NCI-H526 (cell line): ENCODE measurements around the gene SYNE2.
"Not testable (repeated sequence)": the region's sequence is repeated elsewhere in the genome, so short reads cannot be mapped to it uniquely, and the experiment has no call there.

ENCODE experiments used
- DNase-seq, 2 experiments: peaks; one replicate each; lab custom pipeline; 2025; lab: John Stamatoyannopoulos, UW

The SYNE2 gene

DNA sequence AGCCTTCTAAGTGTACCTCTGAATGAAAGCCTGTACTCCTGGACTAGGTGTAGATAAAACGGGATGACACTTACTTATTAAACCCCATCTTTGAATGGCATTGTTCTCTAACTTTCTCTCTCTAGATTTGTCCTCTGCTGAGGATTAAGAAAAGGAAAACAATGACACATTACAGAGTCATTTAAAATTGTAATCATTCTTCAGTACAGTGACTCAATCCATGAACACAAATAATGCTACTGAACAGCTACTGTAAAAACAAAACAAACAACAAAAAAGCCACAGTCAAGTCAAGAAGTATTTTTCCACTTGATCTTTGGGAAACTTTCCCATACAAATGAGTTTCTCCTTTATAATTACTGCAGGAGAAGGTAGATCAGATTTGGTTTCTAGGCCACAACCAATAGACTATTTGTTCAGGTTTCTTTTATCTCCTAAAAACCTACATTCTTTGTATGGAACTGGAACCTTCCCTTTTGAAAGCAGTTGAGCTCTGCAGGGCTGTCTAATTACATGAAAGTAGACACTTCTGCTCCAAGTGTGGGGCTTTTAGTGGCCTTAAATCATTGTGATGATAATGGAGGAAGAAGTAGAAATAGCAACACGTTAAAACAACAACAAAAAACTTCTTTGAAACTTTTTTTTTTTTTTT lies 222.3 kb downstream of the SYNE2 start:
- no peak for DNase-seq

DNA sequence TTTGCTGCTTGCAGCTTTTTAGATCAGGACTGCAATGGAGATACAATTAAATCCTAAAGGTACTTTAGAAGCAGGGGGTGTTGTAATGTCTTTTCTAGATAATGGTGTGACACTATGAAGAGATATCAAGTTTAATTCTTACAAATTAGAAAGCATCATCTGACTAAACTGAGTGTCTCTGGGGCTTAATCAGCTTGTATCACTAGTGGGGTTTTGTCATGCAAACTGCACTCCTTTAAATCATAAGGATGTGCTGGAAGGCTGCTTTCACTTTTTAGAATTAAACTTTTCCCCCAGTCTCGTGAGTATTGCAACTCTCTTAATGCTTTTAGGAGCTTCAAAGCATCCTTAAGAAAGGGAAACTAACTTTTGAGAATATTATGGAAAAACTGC lies 222.8 kb downstream of the SYNE2 start:
- DNase-seq: no peak

DNA sequence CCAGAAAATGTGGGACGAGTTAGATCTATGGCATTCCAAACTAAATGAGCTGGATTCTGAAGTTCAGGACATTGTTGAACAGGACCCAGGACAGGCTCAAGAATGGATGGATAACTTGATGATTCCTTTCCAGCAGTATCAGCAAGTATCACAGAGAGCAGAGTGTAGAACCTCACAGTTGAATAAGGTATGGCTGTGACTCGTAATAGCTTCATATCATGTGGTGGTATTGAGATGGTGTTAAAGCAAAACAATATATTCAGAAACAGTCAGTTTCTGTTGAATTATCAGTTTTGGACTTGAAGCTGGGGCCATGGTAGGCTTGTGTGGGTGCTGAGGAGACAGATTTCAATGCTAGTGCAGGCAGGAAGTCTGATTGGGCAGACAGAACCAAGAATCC lies 227.6 kb downstream of the SYNE2 start:
- no peak for DNase-seq

DNA sequence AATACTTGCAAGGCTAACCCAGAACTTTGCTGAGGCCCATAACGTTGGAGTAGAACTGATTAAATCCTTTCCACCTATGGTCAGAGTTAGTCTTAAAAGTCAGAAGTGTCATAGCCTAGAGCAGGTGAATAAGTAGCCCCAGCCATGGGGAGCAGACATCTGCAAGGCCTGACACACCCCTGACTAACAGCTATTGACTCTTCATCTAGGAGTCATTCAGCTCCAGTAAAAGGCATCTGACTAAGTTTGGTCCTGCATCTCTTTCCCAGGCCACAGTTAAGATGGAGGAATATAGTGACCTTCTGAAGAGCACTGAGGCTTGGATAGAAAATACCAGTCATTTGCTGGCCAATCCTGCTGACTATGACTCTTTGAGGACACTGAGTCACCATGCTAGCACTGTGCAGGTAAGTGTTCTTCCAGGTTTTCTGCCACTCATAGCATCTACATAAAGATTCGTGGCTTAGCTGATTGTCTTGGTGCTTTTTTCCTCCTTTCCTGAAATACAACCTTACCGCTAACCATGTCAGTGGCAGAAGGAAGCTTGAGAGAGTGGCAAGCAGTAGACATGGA lies 228.5 kb downstream of the SYNE2 start:
- DNase-seq: no peak

DNA sequence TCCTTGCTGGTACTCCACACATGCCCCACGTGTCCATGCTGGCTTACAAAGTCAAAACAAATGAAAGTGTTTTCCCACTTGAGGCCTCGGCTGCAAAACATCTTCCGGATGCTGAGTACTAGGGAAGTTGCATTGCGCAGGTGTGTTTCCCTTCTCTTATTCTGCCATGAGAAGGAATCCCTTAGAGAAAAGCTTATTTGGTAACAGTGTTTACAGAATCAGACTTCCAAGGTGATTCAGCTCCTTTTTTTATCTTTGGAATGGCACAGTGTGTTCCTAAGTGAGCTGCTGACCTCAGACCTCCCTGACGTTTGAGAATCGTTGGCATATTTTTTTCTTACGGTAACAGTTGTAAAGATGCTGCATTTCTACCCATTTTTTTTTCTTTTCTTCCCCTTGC lies 230.0 kb downstream of the SYNE2 start:
- no peak for DNase-seq

DNA sequence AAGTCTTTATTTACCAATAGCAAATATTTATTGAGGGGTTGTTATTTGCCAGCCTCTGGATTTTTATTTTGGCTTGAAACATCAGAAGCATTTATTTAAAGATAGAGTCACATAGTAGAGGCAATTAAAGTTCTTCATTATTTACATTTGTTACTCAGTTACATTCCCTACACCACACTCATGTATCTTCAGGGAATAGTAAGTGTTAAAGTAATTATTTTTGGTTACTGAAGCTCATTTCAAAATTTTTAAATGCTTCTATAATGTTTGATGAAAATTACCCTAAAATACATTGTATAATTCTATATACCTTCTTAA lies 235.8 kb downstream of the SYNE2 start:
- DNase-seq: no peak

DNA sequence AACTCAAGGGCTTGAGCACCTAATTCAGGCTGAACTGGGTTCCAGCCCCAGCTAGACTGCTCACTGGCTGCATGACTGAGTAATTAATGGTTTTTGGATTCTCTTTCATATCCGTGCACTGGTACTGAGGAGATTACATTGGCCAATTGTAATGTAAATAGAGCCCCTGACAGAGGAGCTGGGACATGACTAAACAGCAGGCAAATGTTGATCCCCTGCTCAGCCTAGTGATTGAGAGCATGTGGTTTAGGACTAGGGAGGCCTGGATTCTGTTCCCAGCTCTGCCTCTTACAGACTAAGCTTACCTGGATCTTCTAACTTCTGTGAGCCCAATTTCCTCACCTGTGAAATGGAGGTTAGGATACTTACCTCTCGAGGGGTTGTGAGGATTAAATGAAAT lies 237.1 kb downstream of the SYNE2 start:
- DNase-seq: no peak

DNA sequence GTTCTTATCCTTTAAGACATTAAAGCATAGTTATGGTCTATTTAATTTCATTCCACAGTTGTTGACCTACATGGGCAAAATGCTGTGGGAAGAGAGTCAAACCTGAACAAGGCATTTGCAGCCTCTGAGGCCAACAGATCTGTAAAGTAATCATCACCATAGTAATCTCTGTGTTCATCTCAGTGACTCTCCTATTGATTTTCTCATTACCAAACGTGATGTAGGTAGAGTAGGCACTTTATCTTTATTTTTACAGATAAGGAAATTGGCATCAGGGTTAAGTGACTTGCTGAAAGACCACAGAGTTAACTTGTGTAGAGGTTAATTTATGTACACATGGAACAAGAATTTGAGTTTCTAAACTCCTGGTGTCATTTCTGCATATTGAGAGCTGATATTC lies 238.4 kb downstream of the SYNE2 start:
- DNase-seq: no peak

DNA sequence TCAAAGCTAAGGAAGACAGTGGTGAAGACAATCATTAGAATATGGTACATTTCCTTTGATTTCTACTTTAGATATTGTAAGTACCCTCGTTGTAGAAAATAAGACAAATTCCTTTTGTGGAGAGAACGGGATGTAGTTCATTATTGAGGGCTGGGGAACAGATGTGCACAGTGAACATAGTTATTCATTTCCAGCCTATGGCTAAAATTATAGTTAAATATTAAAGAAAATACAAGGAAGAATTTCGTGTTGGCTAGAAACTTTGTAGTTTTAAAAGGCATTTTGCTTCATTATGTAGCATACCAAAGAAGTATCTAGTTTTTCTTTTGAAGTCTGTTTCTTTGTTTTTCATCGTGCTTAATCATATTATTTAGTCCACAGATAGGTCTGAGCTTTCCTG lies 239.5 kb downstream of the SYNE2 start:
- DNase-seq: no peak

DNA sequence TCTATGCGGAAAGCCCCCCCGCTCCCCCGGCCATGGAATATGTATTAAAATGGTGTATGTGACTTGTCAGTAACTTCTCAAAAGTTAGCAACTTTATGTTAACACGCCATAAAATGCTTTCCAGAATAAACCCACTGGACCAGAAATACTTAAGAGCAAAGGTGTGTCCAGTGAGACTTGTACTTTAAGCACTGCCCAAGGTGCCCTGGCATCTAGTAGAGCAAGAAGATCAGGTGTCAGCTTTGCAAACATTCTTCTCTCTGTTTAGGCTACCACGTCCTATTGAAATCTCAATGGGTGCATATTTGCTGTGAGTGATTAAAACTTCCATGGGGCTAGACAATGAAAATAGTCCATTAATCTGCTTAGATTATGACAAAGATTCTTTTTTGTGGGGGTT lies 240.1 kb downstream of the SYNE2 start:
- DNase-seq: no peak

DNA sequence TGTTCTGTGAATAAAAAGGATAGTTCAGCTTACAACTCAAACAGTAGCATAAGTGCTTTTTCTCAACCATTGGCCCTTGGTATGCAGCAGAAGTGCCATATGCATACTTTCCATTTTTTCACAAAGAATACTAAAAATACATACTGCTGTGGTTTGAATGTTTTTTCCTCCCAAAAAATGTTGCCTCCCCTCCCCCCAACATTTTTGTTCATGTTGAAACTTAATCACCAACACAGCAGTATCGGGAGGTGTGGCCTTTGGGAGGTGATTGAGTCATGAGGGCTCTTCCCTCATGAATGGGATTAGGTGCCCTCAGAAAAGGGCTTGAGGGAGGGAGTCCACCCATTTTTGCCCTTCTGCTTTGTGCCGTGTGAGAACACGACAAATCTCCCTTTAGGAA lies 242.8 kb downstream of the SYNE2 start:
- DNase-seq: no peak

DNA sequence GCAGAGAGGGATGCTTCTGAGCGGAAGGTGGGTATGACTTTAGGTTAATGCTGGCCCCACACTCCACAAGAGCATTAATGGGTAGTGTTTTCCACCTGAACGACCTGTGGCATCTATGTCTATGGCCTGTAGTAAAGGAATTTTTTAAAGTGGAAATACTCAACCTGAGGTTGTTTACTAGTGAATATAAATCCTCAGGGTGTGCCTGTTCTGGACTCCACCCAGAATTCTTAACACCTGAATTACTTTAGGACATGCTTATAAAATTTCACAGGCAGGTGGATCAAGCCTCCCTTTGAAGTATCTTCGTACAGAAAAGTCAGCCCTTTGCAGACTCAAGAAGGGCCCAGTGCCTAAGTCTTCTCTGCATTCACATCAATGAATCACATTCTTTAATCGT lies 245.3 kb downstream of the SYNE2 start:
- no peak for DNase-seq

DNA sequence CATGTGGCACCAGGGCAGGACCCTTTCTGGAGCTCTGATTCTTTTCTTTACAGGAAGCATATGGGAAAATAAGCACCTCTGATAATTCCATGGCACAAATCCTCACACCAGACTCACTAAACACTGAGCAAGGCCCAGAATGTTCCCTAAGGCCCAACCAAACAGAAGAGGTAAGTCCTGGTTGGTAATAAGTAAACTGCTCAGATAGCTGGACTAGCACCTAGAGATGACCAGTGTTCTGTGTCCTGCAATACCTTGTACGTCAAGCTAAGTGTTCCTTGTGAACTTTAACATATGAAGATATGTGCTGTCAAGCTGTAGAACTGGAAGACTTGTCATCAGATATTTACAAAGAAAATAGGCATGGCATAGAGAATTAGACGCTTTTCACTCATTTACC lies 254.6 kb downstream of the SYNE2 start:
- no peak for DNase-seq

DNA sequence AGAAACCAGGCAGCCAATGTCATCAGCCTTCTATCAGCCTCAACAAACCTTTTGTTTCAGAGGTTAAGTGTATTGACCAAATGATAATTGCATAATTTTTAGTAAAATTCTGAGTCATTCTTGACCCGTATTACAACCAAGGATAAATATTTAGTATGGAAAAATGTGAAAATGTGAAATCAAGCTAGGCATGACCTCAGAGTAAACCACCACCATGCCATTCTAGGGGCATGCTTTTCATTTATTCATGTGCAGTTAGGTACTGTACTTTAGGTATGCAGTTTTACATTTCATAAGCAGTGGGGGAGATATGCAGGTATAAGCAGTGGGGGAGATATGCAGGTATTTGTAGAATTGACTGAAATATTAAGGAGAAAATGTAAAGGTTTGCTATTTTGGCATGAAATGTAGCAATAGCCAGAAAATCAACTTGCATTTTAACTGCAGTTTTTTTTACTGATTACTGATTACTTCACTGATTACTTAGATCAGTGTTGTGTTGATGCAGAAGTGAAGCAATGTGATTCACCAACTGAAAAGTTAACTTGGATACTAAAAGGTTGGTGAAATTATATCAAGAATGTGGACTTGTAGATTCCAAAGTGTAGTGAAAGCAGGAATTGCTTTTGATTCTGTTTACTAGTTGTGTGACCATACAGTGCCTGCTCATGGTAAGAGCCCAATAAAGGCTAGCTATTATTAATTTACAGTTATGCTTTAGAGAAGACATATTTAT lies 257.2 kb downstream of the SYNE2 start:
- no peak for DNase-seq

DNA sequence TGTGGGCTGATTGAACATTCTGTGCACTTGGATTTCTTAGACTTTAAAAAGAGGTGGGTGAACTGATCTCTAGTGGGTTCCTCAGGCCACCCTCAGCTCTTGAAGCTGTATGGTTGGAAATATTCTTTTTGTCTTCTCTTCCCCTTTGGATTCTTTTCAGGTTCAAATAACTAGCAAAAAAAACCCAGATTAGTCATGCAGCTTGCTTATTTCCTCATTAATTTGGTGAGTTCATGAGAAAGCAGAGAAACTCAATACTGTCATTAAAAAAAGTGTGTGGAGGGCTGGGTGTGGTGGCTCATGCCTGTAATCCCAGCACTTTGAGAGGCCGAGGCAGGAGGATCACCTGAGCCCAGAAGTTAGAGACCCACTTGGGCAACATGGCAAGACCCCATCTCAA lies 258.0 kb downstream of the SYNE2 start:
- DNase-seq: no peak

DNA sequence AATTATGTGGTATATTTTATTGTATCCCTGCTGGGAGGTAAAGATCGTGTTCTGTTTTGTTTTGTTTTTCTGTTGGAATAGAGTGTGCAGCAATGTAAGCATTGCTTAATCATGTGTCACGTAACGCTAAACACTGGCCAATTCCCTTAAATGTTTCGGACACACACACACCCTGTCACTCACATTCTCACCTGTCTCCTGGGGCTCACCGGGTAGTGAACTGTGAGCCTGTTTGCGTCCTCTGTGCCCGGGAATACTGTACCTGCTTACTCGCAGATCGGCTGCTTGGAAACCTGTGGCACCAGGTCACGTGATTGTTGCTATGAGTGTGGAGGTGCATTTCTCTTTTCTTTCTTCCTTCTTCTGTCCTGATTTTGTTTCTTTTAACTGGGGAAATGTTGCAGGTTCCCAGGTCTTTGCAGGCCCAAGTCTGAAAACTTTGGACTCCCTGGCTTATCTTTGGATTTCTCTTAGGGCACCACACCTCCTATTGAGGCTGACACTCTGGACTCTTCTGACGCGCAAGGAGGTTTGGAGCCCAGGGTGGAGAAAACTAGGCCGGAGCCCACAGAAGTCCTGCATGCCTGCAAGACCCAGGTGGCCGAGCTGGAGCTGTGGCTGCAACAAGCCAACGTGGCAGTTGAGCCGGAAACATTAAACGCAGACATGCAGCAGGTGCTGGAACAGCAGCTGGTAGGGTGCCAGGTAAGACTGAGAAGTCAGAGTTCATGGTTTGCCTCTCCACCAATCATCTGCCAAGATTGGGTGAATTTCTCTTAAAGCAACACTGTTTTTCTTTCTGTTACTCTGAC lies 260.3 kb downstream of the SYNE2 start:
- peak in 1 of 2 experiments; percentile 24 for DNase-seq

DNA sequence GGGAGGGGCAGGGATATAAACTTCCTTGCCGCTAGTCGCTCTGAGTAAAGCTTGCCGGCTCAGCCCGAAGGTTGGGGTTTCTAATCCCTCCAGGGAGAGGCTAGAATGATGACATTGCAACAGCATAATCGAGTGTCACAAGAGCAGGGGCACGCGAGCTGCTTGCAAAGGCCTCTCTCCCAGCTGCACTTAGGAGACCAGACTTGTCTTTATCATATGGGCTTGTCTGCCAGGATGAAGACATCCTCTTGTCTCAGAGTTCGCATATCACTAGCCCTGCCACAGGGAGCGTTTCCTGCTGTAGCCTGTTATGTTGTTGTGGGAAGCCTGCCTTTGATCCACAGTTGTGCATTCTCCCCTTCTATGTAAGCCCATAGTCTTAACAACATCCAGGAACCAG lies 261.4 kb downstream of the SYNE2 start:
- no peak for DNase-seq

DNA sequence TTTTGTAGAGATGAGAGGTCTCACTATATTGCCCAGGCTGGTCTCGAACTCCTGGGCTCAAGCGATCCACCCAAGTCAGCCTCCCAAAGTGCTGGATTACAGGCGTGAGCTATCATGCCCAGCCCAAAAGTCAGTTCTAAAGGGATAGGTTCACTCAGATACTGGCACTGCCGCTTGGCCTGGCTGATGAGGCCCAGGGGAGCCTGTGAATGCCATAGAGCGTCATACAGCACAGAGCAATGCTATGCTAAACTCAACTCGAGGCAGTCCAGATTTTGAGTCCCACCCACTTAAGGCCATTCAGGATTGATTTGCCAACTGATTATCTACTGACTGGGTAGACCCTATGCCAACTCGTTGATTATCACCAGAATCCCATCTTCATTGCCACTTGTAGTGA lies 262.0 kb downstream of the SYNE2 start:
- DNase-seq: no peak

DNA sequence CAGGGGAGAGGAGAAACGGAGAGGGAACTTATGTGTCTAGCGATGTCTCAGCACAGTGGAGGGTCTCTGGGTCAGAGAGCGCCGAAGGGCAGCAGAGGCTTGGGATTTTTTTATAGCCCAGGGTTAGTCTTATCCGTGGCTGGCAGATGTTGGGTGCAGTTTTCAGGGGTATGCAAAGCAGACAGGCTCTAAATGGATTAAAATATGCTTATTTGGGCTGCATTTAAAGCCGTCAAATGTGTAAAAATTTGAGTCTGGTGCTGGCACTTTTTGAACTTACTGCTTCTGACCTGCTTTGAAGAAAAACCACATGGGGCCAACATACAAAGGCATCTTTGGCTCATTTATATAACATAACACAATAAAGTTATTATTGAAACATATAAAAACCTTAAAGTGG lies 262.6 kb downstream of the SYNE2 start:
- DNase-seq: no peak

DNA sequence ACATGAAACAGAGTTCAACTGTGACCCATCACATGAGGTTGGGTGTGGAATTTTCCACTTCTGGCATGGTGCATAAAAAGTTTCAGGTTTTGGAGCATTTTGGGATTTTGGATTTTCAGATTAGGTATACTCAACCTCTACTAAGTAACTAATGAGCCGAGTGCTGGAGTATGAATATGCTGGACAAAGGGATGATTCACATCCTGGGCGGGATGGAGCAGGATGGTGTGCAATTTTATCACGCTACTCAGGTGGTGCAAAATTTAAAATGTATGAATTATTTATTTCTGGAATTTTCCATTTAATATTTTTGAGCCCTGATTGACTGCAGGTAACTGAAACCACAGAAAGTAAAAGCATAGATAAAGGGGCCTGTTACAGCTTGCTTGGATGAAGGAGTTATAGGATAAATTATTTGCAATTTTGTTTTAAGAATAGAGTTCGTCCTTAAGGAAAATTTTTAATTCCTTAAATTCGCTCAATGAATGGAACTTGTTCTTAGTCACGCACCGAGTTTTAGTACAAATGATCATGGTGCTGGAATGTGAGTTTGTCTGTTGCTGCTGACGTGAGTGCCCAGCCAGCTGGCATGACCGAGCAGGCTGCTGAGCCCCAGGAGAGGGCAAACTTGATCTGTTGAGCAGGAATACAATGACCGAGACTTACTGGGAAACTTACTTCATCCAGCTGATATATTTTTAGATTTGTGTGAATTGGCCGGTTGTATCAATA lies 265.0 kb downstream of the SYNE2 start:
- no peak for DNase-seq

DNA sequence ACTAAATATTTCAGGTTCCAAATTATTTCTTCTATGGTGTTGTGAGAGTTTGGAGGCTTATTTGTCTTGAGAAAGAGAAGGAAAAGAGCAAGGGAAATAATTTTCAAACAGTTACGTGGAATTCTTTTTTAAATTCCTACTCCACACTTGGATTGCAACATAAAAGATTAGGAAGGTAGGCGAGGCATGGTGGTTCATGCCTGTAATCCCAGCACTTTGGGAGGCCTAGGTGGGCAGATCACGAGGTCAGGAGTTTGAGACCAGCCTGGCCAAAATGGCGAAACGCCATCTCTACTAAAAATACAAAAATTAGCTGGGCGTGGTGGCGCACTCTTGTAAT lies 265.6 kb downstream of the SYNE2 start:
- not testable (repeated sequence) for DNase-seq

DNA sequence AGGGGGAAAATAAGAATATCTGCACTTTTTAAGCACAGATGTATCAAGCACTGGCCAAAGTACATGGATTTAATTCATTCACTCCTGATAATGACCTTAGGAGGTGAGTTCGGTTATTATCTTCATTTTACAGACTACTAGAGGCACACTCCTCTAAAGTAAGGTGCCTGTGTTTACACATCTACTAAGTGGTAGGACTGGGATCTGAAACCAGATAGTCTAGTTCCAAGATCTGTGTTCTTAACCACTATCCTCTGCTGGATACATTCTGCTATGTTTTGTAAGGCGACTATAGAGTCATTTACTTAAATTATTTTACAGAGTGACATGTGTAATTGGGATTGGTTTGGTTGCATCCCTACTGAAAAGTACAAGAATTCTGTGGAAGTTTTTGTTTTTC lies 266.1 kb downstream of the SYNE2 start:
- DNase-seq: no peak
